Esophagus muscularis mucosa (tissue), 4 donors: ENCODE data around the gene ZBTB48. TPM values are rescaled to one million over a fixed set of nuclear protein-coding genes. Genes with fewer than 3 reads are reported as not detected.
"Not testable (repeated sequence)": the region's sequence is repeated elsewhere in the genome, so short reads cannot be mapped to it uniquely, and the experiment has no call there.

ENCODE experiments used
- DNase-seq: peaks from one replicate; pipeline ENCODE4 v3.0.0-alpha.2; 2017; ENCODE audit errors: extremely low spot score
- H3K27ac ChIP-seq, 4 donors: fragments of 200-600 bp; sonication (generic); replicated peaks in 1 of 4; 1 replicate in 3 of 4; 2 replicates in 1 of 4; pipeline ENCODE4 v1.5.1; 2016 to 2019; ENCODE audit warnings: mild to moderate bottlenecking in 1 of 4
- H3K27me3 ChIP-seq, 4 donors: fragments of 200-600 bp; sonication (generic); one replicate each; pipeline versions ENCODE4 v1.5.1 to v1.6.0; 2016 to 2019
- H3K36me3 ChIP-seq, 4 donors: fragments of 200-600 bp; sonication (generic); one replicate each; pipeline ENCODE4 v1.5.1; 2016 to 2019
- H3K4me1 ChIP-seq, 4 donors: fragments of 200-600 bp; sonication (generic); one replicate each; pipeline ENCODE4 v1.5.1; 2016 to 2019
- H3K4me3 ChIP-seq, 4 donors: fragments of 200-600 bp; sonication (generic); 1 replicate in 2 of 4; 2 replicates in 2 of 4; pipeline ENCODE4 v1.5.1; 2016 to 2019; ENCODE audit warnings: mild to moderate bottlenecking in 4 of 4, moderate library complexity in 1 of 4
- H3K9me3 ChIP-seq, 4 donors: fragments of 200-600 bp; sonication (generic); 1 replicate in 3 of 4; 2 replicates in 1 of 4; pipeline ENCODE4 v1.5.1; 2016 to 2019
- CTCF ChIP-seq, 3 experiments: fragments of 200-600 bp in 2 of 3; fragments of 450-650 bp in 1 of 3; sonication (generic) in 2 of 3; IDR thresholded peaks; one replicate each; pipeline ENCODE4 v1.5.1; 2017 to 2019; ENCODE audit warnings: antibody characterized with exemption in 3 of 3, mild to moderate bottlenecking in 2 of 3, moderate library complexity in 1 of 3
- EP300 ChIP-seq: sonication (generic); formaldehyde crosslinking; IDR thresholded peaks from one replicate; pipeline ENCODE4 v1.6.1; 2017; ENCODE audit warnings: antibody characterized with exemption
- POLR2A ChIP-seq: fragments of 450-650 bp; IDR thresholded peaks from one replicate; pipeline ENCODE4 v1.6.1; 2017; ENCODE audit warnings: antibody characterized with exemption, moderate library complexity, mild to moderate bottlenecking, low read depth
- POLR2AphosphoS5 ChIP-seq, 2 donors: sonication (generic); formaldehyde crosslinking; IDR thresholded peaks; one replicate each; pipeline ENCODE4 v1.6.1; 2017; ENCODE audit warnings: antibody characterized with exemption in 2 of 2
- WGBS: methylation state at CpG from one replicate; pipeline ENCODE4 v1.1.5; 2018; 5-methylcytosine and 5-hydroxymethylcytosine counted together
- intact Hi-C: fragments of 100-400 bp; cut with DNase I; formaldehyde crosslinking; loops from one replicate; pipeline ENCODE4 v1.15.1; 2023
- total RNA-seq, 4 donors: library from RNA; depleted of rRNA; stranded (reverse); fragments of >200 nt; gene quantifications; one replicate each; pipeline versions ENCODE4 v1.1.0 to v1.2.1, GENCODE V29; 2016

The ZBTB48 gene
- total RNA-seq, 4 donors from 2014 or later: 15.0 to 24.9 (median 16.4) TPM

GRCh38 chr1:6599141-6599975, 19.6 kb downstream of the ZBTB48 start:
- Histone ChIP-seq H3K27ac (peak overlapping the region; percentile 96 to 99 (median 98)), H3K4me3 (peak overlapping the region; percentile 70 to 83 (median 76)), H3K36me3 (peaks cover 43 to 54% (median 51%) of the 10 kb centered on the region in 4 donors), H3K27me3 (no peaks in the 10 kb centered on the region), H3K9me3 (no peaks in the 10 kb centered on the region), H3K4me1 (peaks cover 66 to 72% (median 68%) of the 10 kb centered on the region in 4 donors)
- no peak for TF ChIP-seq EP300
- TF ChIP-seq CTCF (IDR thresholded peaks at IDR 0.05): no peak
- TF ChIP-seq POLR2AphosphoS5 (IDR thresholded peaks at IDR 0.05): no peak
- no peak for TF ChIP-seq POLR2A
- DNase-seq: no peak
- 38% methylated on average over 11 of the region's 31 CpGs for WGBS
- intact Hi-C loops: no loop called here

- 35% methylated on average over 8 of the region's 8 CpGs for WGBS
- H3K36me3 ChIP-seq: peaks cover 37 to 48% (median 44%) of the 10 kb centered on the region in 4 donors
- DNase-seq, intact Hi-C loops, H3K9me3 ChIP-seq, H3K27me3 ChIP-seq: not testable (repeated sequence)
- H3K4me1 ChIP-seq: peaks cover 68 to 75% (median 72%) of the 10 kb centered on the region in 4 donors
- H3K27ac ChIP-seq: peak overlapping the region; percentile 96 to 99 (median 98)
- H3K4me3 ChIP-seq: peak overlapping the region; percentile 70 to 83 (median 76)
These were observed 20.2 kb downstream of the ZBTB48 start for GRCh38 chr1:6599991-6600390.

- no peak for DNase-seq
- Histone ChIP-seq H3K4me1 (peaks cover 66 to 76% (median 74%) of the 10 kb centered on the region in 4 donors), H3K9me3 (no peaks in the 10 kb centered on the region), H3K27ac (peak overlapping the region; percentile 96 to 99 (median 98)), H3K36me3 (peaks cover 31 to 42% (median 39%) of the 10 kb centered on the region in 4 donors), H3K27me3 (no peaks in the 10 kb centered on the region), H3K4me3 (peak overlapping the region; percentile 70 to 83 (median 76))
- intact Hi-C loops: no loop called here
- TF ChIP-seq CTCF (IDR thresholded peaks at IDR 0.05) (no peak), POLR2AphosphoS5 (IDR thresholded peaks at IDR 0.05) (no peak), POLR2A (no peak), EP300 (no peak)
- WGBS: 20% methylated on average over 8 of the region's 10 CpGs
These were observed 20.7 kb downstream of the ZBTB48 start for GRCh38 chr1:6600410-6601048.

- Histone ChIP-seq H3K4me1 (peaks cover 64 to 76% (median 74%) of the 10 kb centered on the region in 4 donors), H3K4me3 (peak overlapping the region; percentile 70 to 83 (median 76)), H3K9me3 (no peaks in the 10 kb centered on the region), H3K27me3 (no peaks in the 10 kb centered on the region), H3K36me3 (peaks cover 25 to 35% (median 31%) of the 10 kb centered on the region in 4 donors), H3K27ac (peak overlapping the region; percentile 96 to 99 (median 98))
- no peak for TF ChIP-seq EP300
- peak; percentile 91 to 93 for TF ChIP-seq POLR2AphosphoS5 (IDR thresholded peaks at IDR 0.05)
- TF ChIP-seq POLR2A: peak; percentile 64
- DNase-seq: peak; percentile 96
- under 1% methylated on average over 16 of the region's 40 CpGs for WGBS
- intact Hi-C loops: no loop called here
These were observed 21.5 kb downstream of the ZBTB48 start for GRCh38 chr1:6601049-6601922.

GRCh38 chr1:6601923-6602668, 22.3 kb downstream of the ZBTB48 start:
- no CpG with 5 or more reads among the region's 103 CpGs for WGBS
- no peak for TF ChIP-seq POLR2AphosphoS5 (IDR thresholded peaks at IDR 0.05)
- no peak for TF ChIP-seq CTCF (IDR thresholded peaks at IDR 0.05)
- no peak for TF ChIP-seq EP300
- no peak for TF ChIP-seq POLR2A
- DNase-seq: no peak
- Histone ChIP-seq H3K36me3 (peaks cover 18 to 27% (median 23%) of the 10 kb centered on the region in 4 donors), H3K4me3 (peak overlapping the region; percentile 70 to 83 (median 76)), H3K9me3 (no peaks in the 10 kb centered on the region), H3K27me3 (no peaks in the 10 kb centered on the region), H3K4me1 (peaks cover 56 to 75% (median 71%) of the 10 kb centered on the region in 4 donors), H3K27ac (peak overlapping the region; percentile 96 to 99 (median 98))
- intact Hi-C loops: no loop called here
